GM10266 (cell line): ENCODE measurements around the gene DNAJC17.

ENCODE experiments used
- DNase-seq: peaks from one replicate; pipeline ENCODE4 v3.0.0; 2012; ENCODE audit errors: extremely low spot score
- TF ChIP-seq, protein P1 (sequence below): IDR thresholded peaks from 2 replicates; pipeline ENCODE4 v1.5.1; 2012; ENCODE audit warnings: mild to moderate bottlenecking, low read depth; ENCODE audit not compliant: control insufficient read depth, insufficient read depth; ENCODE audit errors: missing control alignments

Gene DNAJC17

DNA sequence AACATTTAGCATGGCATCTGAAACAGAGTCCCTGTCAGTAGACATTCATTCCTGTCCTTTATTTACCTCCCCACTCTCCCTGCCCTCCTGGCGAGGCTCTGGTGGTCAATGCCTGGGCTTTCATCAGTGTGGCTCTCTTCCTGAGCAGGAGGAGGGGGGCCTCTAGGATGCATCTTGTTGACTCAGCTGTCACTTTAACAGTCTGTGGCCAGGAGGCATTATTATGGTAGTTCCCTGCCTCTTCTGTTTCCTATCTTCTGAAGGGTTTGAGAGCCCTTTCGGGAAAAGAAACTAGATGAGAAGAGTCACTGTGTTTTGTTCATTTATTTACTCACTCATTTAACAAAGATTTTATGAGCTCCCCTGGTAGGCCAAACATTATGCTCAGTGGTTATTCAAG, 23.6 kb upstream of the DNAJC17 start:
- TF ChIP-seq, protein P1, sequence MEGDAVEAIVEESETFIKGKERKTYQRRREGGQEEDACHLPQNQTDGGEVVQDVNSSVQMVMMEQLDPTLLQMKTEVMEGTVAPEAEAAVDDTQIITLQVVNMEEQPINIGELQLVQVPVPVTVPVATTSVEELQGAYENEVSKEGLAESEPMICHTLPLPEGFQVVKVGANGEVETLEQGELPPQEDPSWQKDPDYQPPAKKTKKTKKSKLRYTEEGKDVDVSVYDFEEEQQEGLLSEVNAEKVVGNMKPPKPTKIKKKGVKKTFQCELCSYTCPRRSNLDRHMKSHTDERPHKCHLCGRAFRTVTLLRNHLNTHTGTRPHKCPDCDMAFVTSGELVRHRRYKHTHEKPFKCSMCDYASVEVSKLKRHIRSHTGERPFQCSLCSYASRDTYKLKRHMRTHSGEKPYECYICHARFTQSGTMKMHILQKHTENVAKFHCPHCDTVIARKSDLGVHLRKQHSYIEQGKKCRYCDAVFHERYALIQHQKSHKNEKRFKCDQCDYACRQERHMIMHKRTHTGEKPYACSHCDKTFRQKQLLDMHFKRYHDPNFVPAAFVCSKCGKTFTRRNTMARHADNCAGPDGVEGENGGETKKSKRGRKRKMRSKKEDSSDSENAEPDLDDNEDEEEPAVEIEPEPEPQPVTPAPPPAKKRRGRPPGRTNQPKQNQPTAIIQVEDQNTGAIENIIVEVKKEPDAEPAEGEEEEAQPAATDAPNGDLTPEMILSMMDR = no peak
- DNase-seq = no peak

DNA sequence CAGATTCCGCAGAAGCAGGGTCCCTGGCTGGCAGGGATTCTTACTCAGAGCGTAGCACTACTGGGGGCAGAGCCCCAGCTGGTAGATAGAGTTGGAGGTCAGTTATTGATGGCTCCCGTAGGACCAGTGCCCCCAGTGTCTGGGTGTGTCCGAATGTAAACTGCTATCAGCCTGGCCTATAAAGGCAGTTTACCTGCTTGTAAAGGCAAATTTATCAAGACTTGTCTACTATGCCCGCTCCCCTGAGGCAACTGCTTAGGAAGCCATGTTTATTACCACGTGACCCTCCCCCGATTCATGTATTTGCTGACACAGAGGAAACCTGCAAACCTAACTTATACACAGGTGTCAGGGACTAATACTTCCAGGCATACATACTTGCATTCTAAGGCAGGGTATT, 21.8 kb upstream of the DNAJC17 start:
- no peak for DNase-seq
- TF ChIP-seq, protein P1 = no peak

DNA sequence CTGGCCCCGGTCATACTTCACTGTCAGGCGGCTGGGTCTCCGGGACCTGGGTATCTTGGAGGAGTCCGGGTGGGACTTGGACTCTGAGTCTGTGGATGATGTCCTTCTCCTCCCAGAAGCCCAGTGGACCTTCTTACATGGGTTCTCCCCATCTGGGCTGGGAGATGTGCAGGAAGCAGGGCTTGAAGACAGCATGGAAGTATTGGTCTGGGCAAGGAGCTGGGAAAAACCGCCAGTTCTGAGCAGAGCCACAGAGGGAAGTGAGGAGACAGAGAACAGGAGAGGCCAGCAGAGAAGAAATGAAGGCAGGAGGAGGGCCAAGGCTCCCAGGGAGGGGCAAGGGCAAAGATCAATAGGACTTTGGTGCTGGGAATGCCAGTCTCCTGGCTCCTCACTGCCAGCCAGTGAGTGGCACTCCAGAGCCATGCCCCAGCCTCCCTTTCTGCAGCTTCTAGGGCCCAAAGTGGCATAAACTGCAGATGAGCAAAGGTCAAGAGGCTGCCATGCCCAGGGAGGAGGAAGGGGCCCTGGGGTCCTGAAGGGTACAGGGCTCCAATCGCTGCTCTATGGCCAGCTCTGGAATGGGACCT, 21.3 kb upstream of the DNAJC17 start, which contains the start of gene PPP1R14D:
Gene PPP1R14D, minus strand, starts transcription at position 262 of the 590 bp plus-strand sequence. Its CDS starts 67 bp downstream, at position 195.
- TF ChIP-seq, protein P1 = no peak
- DNase-seq = no peak

DNA sequence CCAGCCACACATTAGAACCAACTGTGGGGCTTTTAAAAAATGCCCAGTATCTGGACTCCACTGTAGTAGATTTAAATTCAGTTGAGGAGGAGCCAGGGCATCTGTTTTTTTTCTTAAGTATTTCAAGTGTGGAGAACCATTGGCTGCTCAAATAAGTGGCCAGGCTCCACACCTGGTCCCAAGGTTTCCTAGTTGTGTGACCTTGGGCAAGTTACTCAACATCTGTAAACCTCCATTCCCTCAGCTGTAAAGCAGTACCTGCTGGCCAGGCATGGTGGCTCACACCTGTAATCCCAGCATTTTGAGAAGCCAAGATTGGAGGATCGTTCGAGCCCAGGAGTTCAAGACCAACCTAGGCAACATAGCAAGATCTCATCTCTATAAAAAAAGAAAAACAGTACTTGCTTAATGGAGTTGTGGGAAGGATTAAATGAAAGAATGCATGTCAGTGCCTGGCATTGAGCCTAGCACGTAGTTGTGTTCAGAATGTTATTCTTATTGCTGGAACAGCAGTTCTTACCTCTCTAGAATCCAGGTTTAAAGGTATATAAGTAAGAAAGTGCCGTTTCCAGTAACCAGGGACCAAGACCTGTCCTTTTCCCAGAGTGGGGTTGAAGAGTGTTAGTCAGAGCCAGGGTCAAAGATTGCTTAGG, 19.3 kb upstream of the DNAJC17 start:
- no peak for DNase-seq
- TF ChIP-seq, protein P1 = no peak

DNA sequence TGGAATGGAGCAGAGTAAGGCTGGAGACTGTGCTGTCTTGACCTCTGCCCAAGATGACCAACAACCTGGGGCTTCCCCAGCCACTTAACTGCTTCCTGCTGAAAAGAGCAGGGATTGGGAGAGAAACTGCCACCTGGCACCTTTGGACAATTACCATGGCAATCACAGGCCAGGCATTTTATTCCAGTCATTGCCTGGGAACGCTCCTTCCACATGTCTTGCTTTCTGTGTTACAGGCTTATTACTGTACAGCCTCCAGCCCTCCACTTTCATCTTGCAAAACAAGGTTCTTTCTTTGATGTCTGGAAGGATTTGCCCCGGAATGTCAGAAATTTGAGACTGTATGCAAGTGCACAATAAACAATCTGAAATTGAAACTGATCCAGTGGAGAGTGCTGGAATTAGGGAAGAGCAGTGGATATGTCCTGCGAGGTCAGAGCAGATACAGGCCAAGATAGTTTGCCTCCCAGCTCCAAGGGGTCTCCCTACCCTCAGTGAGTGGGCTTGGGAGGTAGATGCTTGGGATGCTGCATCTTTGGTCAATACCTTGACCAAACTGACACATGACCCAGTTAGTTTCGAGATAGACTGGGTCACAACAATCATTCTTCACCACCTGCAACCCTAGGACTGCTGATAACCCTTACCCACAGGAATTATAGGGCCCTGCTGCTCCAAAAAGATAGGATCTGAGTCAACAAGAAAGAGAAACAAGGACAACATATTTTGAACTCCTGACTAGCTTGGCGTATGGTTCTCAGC, 18.6 kb upstream of the DNAJC17 start:
- TF ChIP-seq, protein P1 = no peak
- DNase-seq = no peak

DNA sequence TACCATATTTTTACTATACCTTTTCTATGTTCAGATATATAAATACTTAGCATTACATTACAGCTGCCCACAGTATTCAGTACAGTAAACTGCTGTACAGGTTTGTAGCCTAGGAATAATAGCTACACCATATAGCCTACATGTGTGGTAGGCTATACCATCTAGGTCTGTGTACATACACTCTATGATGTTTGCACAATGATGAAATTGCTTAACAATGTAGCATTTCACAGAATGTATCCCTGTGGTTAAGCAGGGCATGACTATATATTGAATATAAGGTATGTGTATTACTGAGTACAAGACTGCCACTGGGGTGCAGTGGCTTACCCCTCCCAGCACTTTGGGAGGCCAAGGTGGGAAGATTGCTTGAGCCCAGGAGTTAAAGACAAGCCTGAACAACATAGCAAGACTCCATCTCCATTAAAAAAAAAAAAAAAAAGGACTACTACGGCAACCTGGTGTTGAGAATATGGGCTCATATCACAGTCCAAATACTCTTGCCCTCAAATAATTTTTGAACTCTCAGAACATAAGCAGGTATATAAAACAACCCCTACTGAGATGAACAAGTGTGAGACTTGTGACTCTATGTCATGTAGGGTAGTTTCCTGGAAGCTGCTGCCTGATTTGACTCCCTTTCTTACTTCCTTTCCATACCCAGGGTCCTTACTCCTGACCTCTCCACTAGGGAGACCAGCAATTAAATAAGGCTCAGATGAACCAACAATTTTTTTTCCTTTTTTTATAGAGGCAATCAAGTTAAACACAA, 16.5 kb upstream of the DNAJC17 start:
- no peak for DNase-seq
- TF ChIP-seq, protein P1 = no peak
